ENCODE data around the gene DCP1A.

DNA sequence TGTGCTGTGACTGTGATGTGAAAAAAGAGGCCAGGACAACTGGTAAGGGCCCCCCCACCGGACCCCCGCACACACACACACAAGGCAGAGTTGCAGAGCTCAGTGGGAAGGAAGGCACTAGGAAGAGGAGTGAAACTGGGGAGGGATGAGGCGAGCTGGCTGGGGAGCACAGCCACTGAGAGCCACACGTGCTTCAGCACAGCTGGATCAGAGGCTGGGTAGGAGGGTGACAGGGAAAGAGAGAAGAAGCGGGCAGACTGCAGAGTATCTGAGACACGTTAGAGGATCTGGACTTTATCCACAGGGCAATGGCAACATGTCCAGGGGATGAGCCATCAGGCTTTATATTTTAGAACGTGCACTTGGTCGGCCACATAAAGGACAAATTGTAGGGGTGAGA lies 53.5 kb downstream of the DCP1A start:
- TF ChIP-seq OSR1 (CRISPR knock-in tag; IDR thresholded peaks at IDR 0.05), result no peak
- TF ChIP-seq, protein P1, sequence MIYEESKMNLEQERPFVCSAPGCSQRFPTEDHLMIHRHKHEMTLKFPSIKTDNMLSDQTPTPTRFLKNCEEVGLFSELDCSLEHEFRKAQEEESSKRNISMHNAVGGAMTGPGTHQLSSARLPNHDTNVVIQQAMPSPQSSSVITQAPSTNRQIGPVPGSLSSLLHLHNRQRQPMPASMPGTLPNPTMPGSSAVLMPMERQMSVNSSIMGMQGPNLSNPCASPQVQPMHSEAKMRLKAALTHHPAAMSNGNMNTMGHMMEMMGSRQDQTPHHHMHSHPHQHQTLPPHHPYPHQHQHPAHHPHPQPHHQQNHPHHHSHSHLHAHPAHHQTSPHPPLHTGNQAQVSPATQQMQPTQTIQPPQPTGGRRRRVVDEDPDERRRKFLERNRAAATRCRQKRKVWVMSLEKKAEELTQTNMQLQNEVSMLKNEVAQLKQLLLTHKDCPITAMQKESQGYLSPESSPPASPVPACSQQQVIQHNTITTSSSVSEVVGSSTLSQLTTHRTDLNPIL (CRISPR knock-in tag; IDR thresholded peaks at IDR 0.05; ENCODE audit: low read depth), result no peak
- TF ChIP-seq ESRRG (CRISPR knock-in tag; IDR thresholded peaks at IDR 0.05), result no peak
- TF ChIP-seq, protein P2, sequence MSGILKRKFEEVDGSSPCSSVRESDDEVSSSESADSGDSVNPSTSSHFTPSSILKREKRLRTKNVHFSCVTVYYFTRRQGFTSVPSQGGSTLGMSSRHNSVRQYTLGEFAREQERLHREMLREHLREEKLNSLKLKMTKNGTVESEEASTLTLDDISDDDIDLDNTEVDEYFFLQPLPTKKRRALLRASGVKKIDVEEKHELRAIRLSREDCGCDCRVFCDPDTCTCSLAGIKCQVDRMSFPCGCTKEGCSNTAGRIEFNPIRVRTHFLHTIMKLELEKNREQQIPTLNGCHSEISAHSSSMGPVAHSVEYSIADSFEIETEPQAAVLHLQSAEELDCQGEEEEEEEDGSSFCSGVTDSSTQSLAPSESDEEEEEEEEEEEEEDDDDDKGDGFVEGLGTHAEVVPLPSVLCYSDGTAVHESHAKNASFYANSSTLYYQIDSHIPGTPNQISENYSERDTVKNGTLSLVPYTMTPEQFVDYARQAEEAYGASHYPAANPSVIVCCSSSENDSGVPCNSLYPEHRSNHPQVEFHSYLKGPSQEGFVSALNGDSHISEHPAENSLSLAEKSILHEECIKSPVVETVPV (CRISPR knock-in tag; IDR thresholded peaks at IDR 0.05), result no peak
- TF ChIP-seq ZFP3 (CRISPR knock-in tag; IDR thresholded peaks at IDR 0.05), result no peak
- no peak for TF ChIP-seq ARNTL (CRISPR knock-in tag; IDR thresholded peaks at IDR 0.05; ENCODE audit: borderline replicate concordance, low read depth)
- no peak for TF ChIP-seq TOX (CRISPR knock-in tag; IDR thresholded peaks at IDR 0.05; ENCODE audit: borderline replicate concordance)
